ENCODE data around the gene SCN4B. TPM values are rescaled to one million over a fixed set of nuclear protein-coding genes. Genes with fewer than 3 reads are reported as not detected.

Gene SCN4B
- total RNA-seq, 3 donors from 2014 or later (not counting 1 experiment from before 2014, with no cell fraction given) = 0.33 TPM; not detected in 2

DNA sequence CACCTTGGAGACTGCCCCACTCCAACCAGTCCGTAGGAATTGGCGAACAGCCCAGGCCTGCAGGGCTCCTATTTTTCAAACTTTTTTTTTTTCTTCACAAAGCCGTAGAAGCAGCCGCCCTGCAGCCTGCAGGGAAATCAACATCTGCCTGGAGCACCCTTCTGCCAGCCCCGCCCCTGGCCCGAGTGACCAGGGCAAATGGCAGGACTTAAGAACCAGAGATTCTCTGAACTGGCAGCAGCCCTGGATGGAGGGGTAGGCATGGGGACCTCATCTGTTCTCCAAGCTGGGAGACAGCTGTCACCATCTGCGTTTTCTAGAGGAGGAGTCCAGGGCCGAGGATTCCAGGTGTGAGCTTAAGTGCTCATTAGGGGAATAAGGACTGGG is 18.3 kb upstream of the SCN4B start:
- H3K27ac ChIP-seq (ENCODE audit: low read length) = no peak overlapping the region
- H3K4me1 ChIP-seq (ENCODE audit: control insufficient read depth, insufficient read depth, low read length) = peaks cover 7% of the 10 kb centered on the region
- Mint-ChIP-seq H3K4me3 (no peak overlapping the region), H3K27ac (no peak overlapping the region), H3K4me1 (no peaks in the 10 kb centered on the region), H3K36me3 (no peaks in the 10 kb centered on the region), H3K27me3 (ENCODE audit: low read depth in 2 of 2) (peaks cover 14 to 20% of the 10 kb centered on the region in 2 donors), H3K9me3 (no peaks in the 10 kb centered on the region)
- H3K9me3 ChIP-seq (ENCODE audit: control insufficient read depth, insufficient read depth, low read length) = no peaks in the 10 kb centered on the region
- no peaks in the 10 kb centered on the region for H3K36me3 ChIP-seq (ENCODE audit: control insufficient read depth, insufficient read depth, low read length)
- no peak for TF ChIP-seq CTCF (IDR thresholded peaks at IDR 0.05)
- no peaks in the 10 kb centered on the region for H3K27me3 ChIP-seq (ENCODE audit: control insufficient read depth, insufficient read depth, low read length)
- WGBS (ENCODE audit: insufficient coverage) = 82% methylated on average over 8 of the region's 8 CpGs
- intact Hi-C loops (cut with micrococcal nuclease) = loop anchor here (1.0 to 10.0 kb wide), 4 partner anchors 26 to 744 kb away; no protein-coding TSS in a partner anchor
- DNase-seq (no peak), ATAC-seq (no peak)
- H3K4me3 ChIP-seq (ENCODE audit: low read length) = no peak overlapping the region

DNA sequence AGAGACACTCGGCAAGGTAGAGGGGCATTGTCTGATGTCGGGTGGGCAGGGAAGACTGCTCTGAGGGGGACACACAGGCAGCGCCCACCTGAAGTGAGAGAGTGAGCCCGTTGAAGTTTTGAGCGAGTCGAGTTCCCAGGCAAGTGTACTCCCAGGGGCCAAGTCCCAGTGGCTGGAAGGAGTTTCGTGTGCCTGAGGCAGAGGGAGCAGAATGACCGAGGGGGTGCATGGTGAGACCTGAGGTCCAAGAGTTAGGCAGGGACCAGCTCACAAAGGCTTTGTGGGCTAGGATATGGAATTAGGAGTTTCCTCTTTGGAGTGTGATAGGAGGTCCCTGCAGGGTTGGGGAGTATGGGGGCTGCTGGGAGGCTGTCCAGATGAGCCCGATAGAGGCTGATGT is 17.6 kb upstream of the SCN4B start:
- H3K27ac Mint-ChIP-seq = no peak overlapping the region
- Histone ChIP-seq H3K36me3 (ENCODE audit: control insufficient read depth, insufficient read depth, low read length) (no peaks in the 10 kb centered on the region), H3K27ac (ENCODE audit: low read length) (no peak overlapping the region), H3K27me3 (ENCODE audit: control insufficient read depth, insufficient read depth, low read length) (no peaks in the 10 kb centered on the region), H3K4me1 (ENCODE audit: control insufficient read depth, insufficient read depth, low read length) (peaks cover 7% of the 10 kb centered on the region), H3K9me3 (ENCODE audit: control insufficient read depth, insufficient read depth, low read length) (no peaks in the 10 kb centered on the region), H3K4me3 (ENCODE audit: low read length) (no peak overlapping the region)
- TF ChIP-seq CTCF (IDR thresholded peaks at IDR 0.05) = no peak
- no peaks in the 10 kb centered on the region for H3K9me3 Mint-ChIP-seq
- no peak overlapping the region for H3K4me3 Mint-ChIP-seq
- no peak for ATAC-seq
- intact Hi-C loops (cut with micrococcal nuclease) = loop anchor here (5.0 to 10.0 kb wide), 3 partner anchors 328 to 743 kb away; no protein-coding TSS in a partner anchor
- 90% methylated on average over 9 of the region's 9 CpGs for WGBS (ENCODE audit: insufficient coverage)
- H3K27me3 Mint-ChIP-seq (ENCODE audit: low read depth in 2 of 2) = peaks cover 8 to 20% of the 10 kb centered on the region in 2 donors
- no peaks in the 10 kb centered on the region for H3K36me3 Mint-ChIP-seq
- no peaks in the 10 kb centered on the region for H3K4me1 Mint-ChIP-seq
- DNase-seq = no peak

GRCh38 chr11:118169300-118170140 is 16.9 kb upstream of the SCN4B start:
- no peaks in the 10 kb centered on the region for H3K9me3 ChIP-seq (ENCODE audit: control insufficient read depth, insufficient read depth, low read length)
- intact Hi-C loops (cut with micrococcal nuclease) = loop anchor here (5.0 to 10.0 kb wide), 3 partner anchors 327 to 742 kb away; no protein-coding TSS in a partner anchor
- H3K36me3 Mint-ChIP-seq = no peaks in the 10 kb centered on the region

More at GRCh38 chr11:118169300-118170140, 16.9 kb upstream of the SCN4B start:
- Histone ChIP-seq H3K27ac (ENCODE audit: low read length) (no peak overlapping the region), H3K4me3 (ENCODE audit: low read length) (no peak overlapping the region), H3K36me3 (ENCODE audit: control insufficient read depth, insufficient read depth, low read length) (no peaks in the 10 kb centered on the region), H3K4me1 (ENCODE audit: control insufficient read depth, insufficient read depth, low read length) (peaks cover 7% of the 10 kb centered on the region), H3K27me3 (ENCODE audit: control insufficient read depth, insufficient read depth, low read length) (no peaks in the 10 kb centered on the region)
- DNase-seq = no peak
- WGBS (ENCODE audit: insufficient coverage) = 87% methylated on average over 7 of the region's 7 CpGs
- Mint-ChIP-seq H3K4me1 (no peaks in the 10 kb centered on the region), H3K27me3 (ENCODE audit: low read depth in 2 of 2) (peaks cover 7 to 18% of the 10 kb centered on the region in 2 donors), H3K4me3 (no peak overlapping the region), H3K9me3 (no peaks in the 10 kb centered on the region), H3K27ac (no peak overlapping the region)
- no peak for TF ChIP-seq CTCF (IDR thresholded peaks at IDR 0.05)
- no peak for ATAC-seq
